ENCODE measurements around the gene LNX1.

DNA sequence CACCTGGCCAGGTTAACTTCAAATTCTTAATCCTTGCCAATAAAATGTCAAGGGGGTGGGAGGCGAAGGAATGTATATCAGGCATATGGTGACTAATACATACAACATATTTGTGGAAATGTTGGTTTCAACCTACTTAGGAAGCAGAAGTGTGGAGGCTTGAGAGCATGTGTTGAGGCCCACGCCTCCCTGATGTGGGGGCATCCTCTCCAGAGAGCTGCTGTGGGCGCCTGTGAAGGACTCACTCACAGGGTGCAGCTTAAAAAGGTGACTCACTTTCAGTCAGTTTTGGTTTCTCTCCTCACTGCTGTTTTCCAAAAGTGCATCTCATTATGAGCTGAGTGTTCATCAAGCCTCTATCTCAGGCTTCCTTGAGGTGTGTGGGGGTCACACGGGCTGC, 27.5 kb downstream of the LNX1 start:
- no peak for TF ChIP-seq CTCF (IDR thresholded peaks at IDR 0.05)
- no peak for TF ChIP-seq EZH2phosphoT487 (IDR thresholded peaks at IDR 0.05)

Data from neural progenitor cell (in vitro differentiated cells).